GM18519 (cell line): ENCODE data around the gene PPP1R10.

Experiments used
- ATAC-seq: cut with Tn5 transposase; IDR thresholded peaks from one replicate; pipeline ENCODE4 v1.9.1; 2021; ENCODE audit warnings: mild to moderate bottlenecking, moderate library complexity; ENCODE audit not compliant: unreplicated experiment, low FRiP score

The PPP1R10 gene

GRCh38 chr6:30625511-30625910 is 8.5 kb upstream of the PPP1R10 start:
- no peak for ATAC-seq

GRCh38 chr6:30619561-30619960 is 2.5 kb upstream of the PPP1R10 start:
- no peak for ATAC-seq

- ATAC-seq: no peak
Measured at GRCh38 chr6:30618270-30618797, 1.3 kb upstream of the PPP1R10 start.

- ATAC-seq: peak; percentile 49
Measured at GRCh38 chr6:30617565-30618269, 674 bp upstream of the PPP1R10 start, which contains the start of gene MRPS18B. Gene MRPS18B (plus strand): TSS chr6:30617840. CDS start chr6:30617866, 26 bp downstream.

- no peak for ATAC-seq
Measured at GRCh38 chr6:30615958-30616810, 859 bp downstream of the PPP1R10 start.

GRCh38 chr6:30615219-30615957 is 1.7 kb downstream of the PPP1R10 start:
- ATAC-seq: no peak

- no peak for ATAC-seq
Measured at GRCh38 chr6:30614843-30615218, 2.2 kb downstream of the PPP1R10 start.

- ATAC-seq: no peak
Measured at GRCh38 chr6:30614044-30614842, 2.8 kb downstream of the PPP1R10 start.

- ATAC-seq: no peak
Measured at GRCh38 chr6:30613251-30614043, 3.6 kb downstream of the PPP1R10 start.

GRCh38 chr6:30612687-30613248 is 4.3 kb downstream of the PPP1R10 start:
- ATAC-seq: no peak

- ATAC-seq: no peak
Measured at GRCh38 chr6:30612213-30612612, 4.8 kb downstream of the PPP1R10 start.

- no peak for ATAC-seq
Measured at GRCh38 chr6:30611856-30612194, 5.2 kb downstream of the PPP1R10 start.

- no peak for ATAC-seq
Measured at GRCh38 chr6:30611150-30611855, 5.7 kb downstream of the PPP1R10 start.

GRCh38 chr6:30610065-30610464 is 7.0 kb downstream of the PPP1R10 start:
- ATAC-seq: no peak

- no peak for ATAC-seq
Measured at GRCh38 chr6:30603961-30604360, 13.1 kb downstream of the PPP1R10 start.

GRCh38 chr6:30601815-30602641 is 15.0 kb downstream of the PPP1R10 start:
- ATAC-seq: no peak

GRCh38 chr6:30601436-30601814 is 15.6 kb downstream of the PPP1R10 start:
- no peak for ATAC-seq
